PFSK-1 (cell line): Measurements from ENCODE around the gene ANO10.

Experiments used
- FOXP2 ChIP-seq: optimal IDR thresholded peaks from 2 replicates; pipeline ENCODE3; 2011; ENCODE audit warnings: borderline replicate concordance, control low read depth, inconsistent platforms; ENCODE audit not compliant: insufficient read depth; ENCODE audit errors: extremely low read length, extremely low read depth
- POLR2AphosphoS5 ChIP-seq: IDR thresholded peaks from 2 replicates; pipeline ENCODE4 v1.6.1; 2012; ENCODE audit warnings: low read depth, mild to moderate bottlenecking, control low read depth, low read length, moderate library complexity
- REST ChIP-seq, 2 experiments: IDR thresholded peaks; 2 replicates each; pipeline versions ENCODE4 v1.6.1 to v1.8.0; 2011 to 2012; ENCODE audit warnings: low read depth in 2 of 2, low read length in 2 of 2, control low read depth in 1 of 2, inconsistent platforms in 1 of 2, mild to moderate bottlenecking in 1 of 2, moderate library complexity in 1 of 2; ENCODE audit not compliant: insufficient read depth in 1 of 2
- SIN3A ChIP-seq: IDR thresholded peaks from 2 replicates; pipeline ENCODE4 v1.6.1; 2012; ENCODE audit warnings: mild to moderate bottlenecking, low read length, moderate library complexity, borderline replicate concordance; ENCODE audit not compliant: insufficient read depth
- TAF1 ChIP-seq: IDR thresholded peaks from 2 replicates; pipeline ENCODE4 v1.6.1; 2012; ENCODE audit warnings: low read length, control low read depth, borderline replicate concordance; ENCODE audit not compliant: insufficient read depth

The ANO10 gene

GRCh38 chr3:43366481-43366880 is 255.3 kb downstream of the ANO10 start:
- TF ChIP-seq SIN3A (no peak), REST (IDR thresholded peaks at IDR 0.05; ENCODE audit: insufficient read depth in 1 of 2, low read depth in 2 of 2, low read length in 2 of 2) (no peak), FOXP2 (no peak), POLR2AphosphoS5 (no peak), TAF1 (no peak)

GRCh38 chr3:43365601-43366305 is 256.1 kb downstream of the ANO10 start:
- TF ChIP-seq TAF1 (no peak), POLR2AphosphoS5 (no peak), SIN3A (no peak), FOXP2 (no peak), REST (IDR thresholded peaks at IDR 0.05; ENCODE audit: insufficient read depth in 1 of 2, low read depth in 2 of 2, low read length in 2 of 2) (no peak)

GRCh38 chr3:43364926-43365325 is 256.9 kb downstream of the ANO10 start:
- no peak for TF ChIP-seq TAF1
- no peak for TF ChIP-seq SIN3A
- TF ChIP-seq FOXP2: no peak
- no peak for TF ChIP-seq REST (IDR thresholded peaks at IDR 0.05; ENCODE audit: insufficient read depth in 1 of 2, low read depth in 2 of 2, low read length in 2 of 2)
- no peak for TF ChIP-seq POLR2AphosphoS5

GRCh38 chr3:43364494-43364893 is 257.3 kb downstream of the ANO10 start:
- TF ChIP-seq REST (IDR thresholded peaks at IDR 0.05; ENCODE audit: insufficient read depth in 1 of 2, low read depth in 2 of 2, low read length in 2 of 2) (no peak), TAF1 (no peak), POLR2AphosphoS5 (no peak), FOXP2 (no peak), SIN3A (no peak)
